SW480 (cell line): ENCODE data around the gene CD151.

Experiments
- DNase-seq: peaks from one replicate; pipeline ENCODE4 v3.0.0-alpha.2; 2016; ENCODE audit warnings: low spot score

Gene CD151

GRCh38 chr11:871472-871871 is 38.7 kb downstream of the CD151 start:
- no peak for DNase-seq

GRCh38 chr11:872799-873198 is 40.0 kb downstream of the CD151 start:
- no peak for DNase-seq

GRCh38 chr11:873706-874105 is 41.0 kb downstream of the CD151 start:
- no peak for DNase-seq

- DNase-seq = no peak
These were observed 42.5 kb downstream of the CD151 start for GRCh38 chr11:875203-875602.

- no peak for DNase-seq
These were observed 43.1 kb downstream of the CD151 start for GRCh38 chr11:875769-876301.

- no peak for DNase-seq
These were observed 43.8 kb downstream of the CD151 start for GRCh38 chr11:876545-876944.

- no peak for DNase-seq
These were observed 44.8 kb downstream of the CD151 start for GRCh38 chr11:877565-877964.

GRCh38 chr11:880447-880846 is 47.7 kb downstream of the CD151 start:
- DNase-seq = no peak

GRCh38 chr11:882596-882995 is 49.8 kb downstream of the CD151 start:
- DNase-seq = no peak

- no peak for DNase-seq
These were observed 50.8 kb downstream of the CD151 start for GRCh38 chr11:883527-883926.

GRCh38 chr11:884578-885070 is 51.9 kb downstream of the CD151 start:
- no peak for DNase-seq

- DNase-seq = no peak
These were observed 53.8 kb downstream of the CD151 start for GRCh38 chr11:886568-886967.

- no peak for DNase-seq
These were observed 54.8 kb downstream of the CD151 start for GRCh38 chr11:887589-887988.
